HepG2 (cell line): ENCODE results near the gene ZFAND2B. TPM values are rescaled to one million over a fixed set of nuclear protein-coding genes. Genes with fewer than 3 reads are reported as not detected.

ENCODE experiments used
- MLLT10 ChIP-seq: sonication (generic); formaldehyde crosslinking; IDR thresholded peaks from 2 replicates; pipeline ENCODE4 v1.4.0; 2020; ENCODE audit warnings: missing genetic modification reagents
- MTERF4 ChIP-seq: sonication (generic); formaldehyde crosslinking; IDR thresholded peaks from 2 replicates; pipeline ENCODE4 v1.8.0; 2023; ENCODE audit warnings: mild to moderate bottlenecking, missing genetic modification reagents
- NFYB ChIP-seq: sonication (generic); formaldehyde crosslinking; IDR thresholded peaks from 2 replicates; pipeline ENCODE4 v1.4.0; 2020; ENCODE audit warnings: missing genetic modification reagents
- NONO ChIP-seq, 2 experiments: fragments of 450-650 bp in 1 of 2; sonication (generic) in 1 of 2; formaldehyde crosslinking in 1 of 2; IDR thresholded peaks in 1 of 2; conservative IDR thresholded peaks in 1 of 2; 2 replicates each; pipeline versions ENCODE4 v1.6.1 to v1.8.0; 2017 to 2022; ENCODE audit warnings: mild to moderate bottlenecking in 1 of 2, missing genetic modification reagents in 1 of 2, moderate library complexity in 1 of 2
- RAD21 ChIP-seq: fragments of 450-650 bp; formaldehyde crosslinking; IDR thresholded peaks from 2 replicates; pipeline ENCODE4 v1.5.0; 2020; ENCODE audit warnings: mild to moderate bottlenecking
- REXO4 ChIP-seq: sonication (generic); formaldehyde crosslinking; IDR thresholded peaks from 2 replicates; pipeline ENCODE4 v1.8.0; 2022; ENCODE audit warnings: missing genetic modification reagents, mild to moderate bottlenecking, borderline replicate concordance
- SYNCRIP ChIP-seq: fragments of 200-400 bp; formaldehyde crosslinking; IDR thresholded peaks from 2 replicates; pipeline ENCODE4 v1.6.1; 2018; ENCODE audit warnings: mild to moderate bottlenecking, low read depth, low read length; ENCODE audit not compliant: insufficient read depth
- ZBTB3 ChIP-seq: sonication (generic); formaldehyde crosslinking; IDR thresholded peaks from 2 replicates; pipeline ENCODE4 v1.4.0; 2020; ENCODE audit warnings: low read depth, mild to moderate bottlenecking, moderate library complexity, missing genetic modification reagents, borderline replicate concordance
- ZBTB49 ChIP-seq: sonication (generic); formaldehyde crosslinking; IDR thresholded peaks from 2 replicates; pipeline ENCODE4 v1.4.0; 2020; ENCODE audit warnings: missing genetic modification reagents, borderline replicate concordance
- ZMAT3 ChIP-seq: sonication (generic); formaldehyde crosslinking; conservative IDR thresholded peaks from 2 replicates; pipeline ENCODE4 v1.7.0; 2021; ENCODE audit warnings: missing genetic modification reagents
- ZNF225 ChIP-seq: sonication (generic); formaldehyde crosslinking; IDR thresholded peaks from 2 replicates; pipeline ENCODE4 v1.4.0; 2020; ENCODE audit warnings: mild to moderate bottlenecking, missing genetic modification reagents
- ZNF281 ChIP-seq: sonication (generic); formaldehyde crosslinking; IDR thresholded peaks from 2 replicates; pipeline ENCODE4 v1.4.0; 2020; ENCODE audit warnings: missing genetic modification reagents, borderline replicate concordance
- ZNF282 ChIP-seq: fragments of 450-650 bp; IDR thresholded peaks from 2 replicates; pipeline ENCODE4 v1.6.1; 2018; ENCODE audit not compliant: partially characterized antibody
- ZNF431 ChIP-seq: sonication (generic); formaldehyde crosslinking; IDR thresholded peaks from 2 replicates; pipeline ENCODE4 v1.9.0; 2022; ENCODE audit warnings: missing genetic modification reagents, low read depth, mild to moderate bottlenecking, borderline replicate concordance
- ZNF451 ChIP-seq: sonication (generic); formaldehyde crosslinking; IDR thresholded peaks from 2 replicates; pipeline ENCODE4 v1.5.0; 2020; ENCODE audit warnings: mild to moderate bottlenecking, missing genetic modification reagents
- ZNF512 ChIP-seq: sonication (generic); formaldehyde crosslinking; IDR thresholded peaks from 2 replicates; pipeline ENCODE4 v1.4.0; 2020; ENCODE audit warnings: mild to moderate bottlenecking, missing genetic modification reagents
- ZNF737 ChIP-seq: sonication (generic); formaldehyde crosslinking; IDR thresholded peaks from 2 replicates; pipeline ENCODE4 v1.5.0; 2020; ENCODE audit warnings: missing genetic modification reagents, mild to moderate bottlenecking, borderline replicate concordance
- ZNF770 ChIP-seq: sonication (generic); formaldehyde crosslinking; IDR thresholded peaks from 2 replicates; pipeline ENCODE4 v1.5.0; 2020; ENCODE audit warnings: mild to moderate bottlenecking, missing genetic modification reagents
- polyA plus RNA-seq, 8 experiments: library from polyadenylated mRNA; depleted of rRNA in 3 of 8; stranded (reverse) in 7 of 8; unstranded in 1 of 8; fragments of >200 nt; fragmentation: Illumina TruSeq in 4 of 8; extraction: Trizol in 4 of 8; gene quantifications; 2 replicates each; pipeline versions ENCODE4 v1.2.1 to v1.2.3, GENCODE V29; 2011 to 2016; ENCODE audit warnings: low read depth in 4 of 8, missing spikeins in 1 of 8, mixed read lengths in 1 of 8; ENCODE audit not compliant: insufficient read depth in 1 of 8
- total RNA-seq, 5 experiments: library from RNA; depleted of rRNA; stranded (reverse); fragments of >200 nt; fragmentation: Illumina TruSeq; extraction: Trizol; gene quantifications; 2 replicates each; pipeline ENCODE4 v1.2.3, GENCODE V29; 2016; ENCODE audit warnings: low read depth in 1 of 5

ZFAND2B gene
- total and polyA plus RNA-seq, 2 of the 13 experiments (the other 11 are each of a cell fraction or from before 2014, with no cell fraction given): 53.3 to 115 TPM

GRCh38 chr2:219218217-219218731, 11.7 kb downstream of the ZFAND2B start (continued):
- TF ChIP-seq ZNF225 (CRISPR knock-in tag) (peak; percentile 80; the same call in 1 of the 2 replicates), ZNF282 (no peak), REXO4 (CRISPR knock-in tag) (no peak), ZMAT3 (CRISPR knock-in tag) (no peak), ZNF281 (CRISPR knock-in tag) (0 out of 2 replicates have a peak, but pooled peaks have one; percentile 5), ZBTB49 (no peak), ZNF431 (CRISPR knock-in tag) (peak; percentile 88; the same call in 1 of the 2 replicates), ZNF512 (CRISPR knock-in tag) (no peak), RAD21 (CRISPR knock-in tag) (0 out of 2 replicates have a peak, but pooled peaks have one; percentile 22), NFYB (CRISPR knock-in tag) (no peak), ZBTB3 (CRISPR knock-in tag) (0 out of 2 replicates have a peak, but pooled peaks have one; percentile 71), NONO (IDR thresholded peaks at IDR 0.05) (no peak), NONO (CRISPR knock-in tag; conservative IDR thresholded peaks at IDR 0.05) (no peak), SYNCRIP (no peak), ZNF770 (peak; percentile 42; the same call in 1 of the 2 replicates), ZNF737 (peak; percentile 89; the same call in 1 of the 2 replicates), ZNF451 (CRISPR knock-in tag) (no peak), MLLT10 (CRISPR knock-in tag) (0 out of 2 replicates have a peak, but pooled peaks have one; percentile 14), MTERF4 (0 out of 2 replicates have a peak, but pooled peaks have one; percentile 94)
